Posterior vena cava (tissue), 2 donors: ENCODE measurements around the gene MAN1A1. TPM values are rescaled to one million over a fixed set of nuclear protein-coding genes. Genes with fewer than 3 reads are reported as not detected.

Experiments
- DNase-seq: peaks from one replicate; pipeline ENCODE4 v3.0.0-alpha.2; 2020; ENCODE audit warnings: low spot score
- intact Hi-C, 2 donors: fragments of 100-400 bp; cut with DNase I; formaldehyde crosslinking; loops; one replicate each; pipeline versions ENCODE4 v1.14.1 to v1.14.2; 2022 to 2023
- total RNA-seq, 2 donors: library from RNA; stranded (reverse); fragmentation: NEBNext Ultra II Directional; extraction: Animal tissue kit (Norgen Biotek cat#: 25700); gene quantifications; one replicate each; pipeline ENCODE4 v1.2.1, GENCODE V29; 2021
- donor health status: DM: yes; HTN: yes; CAD: no.
- donor health status: DM: yes; HTN: yes; CAD: no.

Gene MAN1A1
- total RNA-seq, 2 donors from 2014 or later, result 60.6 to 65.3 TPM

- intact Hi-C loops, result no loop called here
These were observed 19.8 kb downstream of the MAN1A1 start for GRCh38 chr6:119329794-119330180.

GRCh38 chr6:119328892-119329793 is 20.4 kb downstream of the MAN1A1 start:
- no peak for DNase-seq
- intact Hi-C loops, result no loop called here

More at GRCh38 chr6:119329794-119330180, 19.8 kb downstream of the MAN1A1 start:
- no peak for DNase-seq

GRCh38 chr6:119328254-119328653 is 21.3 kb downstream of the MAN1A1 start:
- DNase-seq, result no peak
- intact Hi-C loops, result no loop called here

GRCh38 chr6:119327810-119328209 is 21.8 kb downstream of the MAN1A1 start:
- intact Hi-C loops, result no loop called here
- no peak for DNase-seq

- no peak for DNase-seq
- intact Hi-C loops, result no loop called here
These were observed 23.1 kb downstream of the MAN1A1 start for GRCh38 chr6:119326291-119327005.

GRCh38 chr6:119325559-119326265 is 23.8 kb downstream of the MAN1A1 start:
- DNase-seq, result no peak
- intact Hi-C loops, result no loop called here

- intact Hi-C loops, result no loop called here
- DNase-seq, result no peak
These were observed 24.8 kb downstream of the MAN1A1 start for GRCh38 chr6:119324718-119325117.

- DNase-seq, result no peak
- intact Hi-C loops, result no loop called here
These were observed 25.6 kb downstream of the MAN1A1 start for GRCh38 chr6:119323931-119324330.

- DNase-seq, result no peak
- intact Hi-C loops, result no loop called here
These were observed 26.1 kb downstream of the MAN1A1 start for GRCh38 chr6:119323478-119323877.

- no peak for DNase-seq
- intact Hi-C loops, result no loop called here
These were observed 26.7 kb downstream of the MAN1A1 start for GRCh38 chr6:119322715-119323350.

GRCh38 chr6:119322034-119322433 is 27.5 kb downstream of the MAN1A1 start:
- DNase-seq, result no peak
- intact Hi-C loops, result no loop called here

GRCh38 chr6:119319694-119320093 is 29.9 kb downstream of the MAN1A1 start:
- DNase-seq, result no peak
- intact Hi-C loops, result no loop called here

- intact Hi-C loops, result no loop called here
- no peak for DNase-seq
These were observed 30.8 kb downstream of the MAN1A1 start for GRCh38 chr6:119318730-119319129.

GRCh38 chr6:119318176-119318575 is 31.4 kb downstream of the MAN1A1 start:
- intact Hi-C loops, result no loop called here
- no peak for DNase-seq

- DNase-seq, result no peak
- intact Hi-C loops, result no loop called here
These were observed 32.6 kb downstream of the MAN1A1 start for GRCh38 chr6:119317007-119317406.

GRCh38 chr6:119314885-119315272 is 34.7 kb downstream of the MAN1A1 start:
- intact Hi-C loops, result no loop called here
- DNase-seq, result no peak

- intact Hi-C loops, result no loop called here
- DNase-seq, result no peak
These were observed 35.4 kb downstream of the MAN1A1 start for GRCh38 chr6:119313937-119314884.

- intact Hi-C loops, result no loop called here
- no peak for DNase-seq
These were observed 36.7 kb downstream of the MAN1A1 start for GRCh38 chr6:119312875-119313338.
